Stimulated activated naive CD4-positive, alpha-beta T cell treated with Interleukin-2 at 50 U/mL for 16 hours (primary cell): ENCODE measurements around the gene ASIP.

Experiments used
- DNase-seq: peaks from one replicate; lab custom pipeline; 2025; lab: John Stamatoyannopoulos, UW

Gene ASIP

GRCh38 chr20:34312024-34312460 is 70.8 kb downstream of the ASIP start:
- DNase-seq: no peak

- DNase-seq: peak; percentile 81
Observed at GRCh38 chr20:34312544-34313217, 71.5 kb downstream of the ASIP start.

- DNase-seq: no peak
Observed at GRCh38 chr20:34315236-34315635, 74.0 kb downstream of the ASIP start.

GRCh38 chr20:34316196-34316814 is 75.1 kb downstream of the ASIP start:
- DNase-seq: no peak
